Measurements from ENCODE around the gene ZNF292.

ZNF292 gene

GRCh38 chr6:87277123-87277522 is 121.8 kb downstream of the ZNF292 start:
- H3K4me1 ChIP-seq (ENCODE audit: insufficient read depth, low read length) = no peaks in the 10 kb centered on the region
- H3K9ac ChIP-seq (ENCODE audit: low read depth, low read length) = no peak overlapping the region
- TF ChIP-seq, protein P1, sequence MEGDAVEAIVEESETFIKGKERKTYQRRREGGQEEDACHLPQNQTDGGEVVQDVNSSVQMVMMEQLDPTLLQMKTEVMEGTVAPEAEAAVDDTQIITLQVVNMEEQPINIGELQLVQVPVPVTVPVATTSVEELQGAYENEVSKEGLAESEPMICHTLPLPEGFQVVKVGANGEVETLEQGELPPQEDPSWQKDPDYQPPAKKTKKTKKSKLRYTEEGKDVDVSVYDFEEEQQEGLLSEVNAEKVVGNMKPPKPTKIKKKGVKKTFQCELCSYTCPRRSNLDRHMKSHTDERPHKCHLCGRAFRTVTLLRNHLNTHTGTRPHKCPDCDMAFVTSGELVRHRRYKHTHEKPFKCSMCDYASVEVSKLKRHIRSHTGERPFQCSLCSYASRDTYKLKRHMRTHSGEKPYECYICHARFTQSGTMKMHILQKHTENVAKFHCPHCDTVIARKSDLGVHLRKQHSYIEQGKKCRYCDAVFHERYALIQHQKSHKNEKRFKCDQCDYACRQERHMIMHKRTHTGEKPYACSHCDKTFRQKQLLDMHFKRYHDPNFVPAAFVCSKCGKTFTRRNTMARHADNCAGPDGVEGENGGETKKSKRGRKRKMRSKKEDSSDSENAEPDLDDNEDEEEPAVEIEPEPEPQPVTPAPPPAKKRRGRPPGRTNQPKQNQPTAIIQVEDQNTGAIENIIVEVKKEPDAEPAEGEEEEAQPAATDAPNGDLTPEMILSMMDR (IDR thresholded peaks at IDR 0.05; ENCODE audit: borderline replicate concordance, extremely low read depth, low read length, poor library complexity, severe bottlenecking) = peak; percentile 51
- TF ChIP-seq EZH2 (IDR thresholded peaks at IDR 0.05; ENCODE audit: borderline replicate concordance, low read depth, low read length, severe bottlenecking) = no peak
- no peak overlapping the region for H2AFZ ChIP-seq (ENCODE audit: low read depth, low read length)
- ATAC-seq (ENCODE audit: insufficient read depth, low read depth) = peak; percentile 62; the same call in 2 of the 3 replicates
- H3K4me3 ChIP-seq (ENCODE audit: low read depth in 1 of 2, low read length in 2 of 2) = no peak overlapping the region
- H3K36me3 ChIP-seq (ENCODE audit: insufficient read depth, low read length) = no peaks in the 10 kb centered on the region
- H3K4me2 ChIP-seq (ENCODE audit: insufficient read depth, low read length) = no peak overlapping the region
- H3K9me3 ChIP-seq (ENCODE audit: insufficient read depth, low read length, severe bottlenecking) = no peaks in the 10 kb centered on the region
- no peaks in the 10 kb centered on the region for H3K27me3 ChIP-seq (ENCODE audit: insufficient read depth, low read length, poor library complexity)
- H4K20me1 ChIP-seq (ENCODE audit: insufficient read depth, low read length) = 0 out of 2 replicates have a peak, but pooled peaks cover 5% of the 10 kb centered on the region
- DNase-seq = no peak
- H3K79me2 ChIP-seq (ENCODE audit: insufficient read depth, low read length) = no peaks in the 10 kb centered on the region
- no peak overlapping the region for H3K27ac ChIP-seq (ENCODE audit: low read length)

DNA sequence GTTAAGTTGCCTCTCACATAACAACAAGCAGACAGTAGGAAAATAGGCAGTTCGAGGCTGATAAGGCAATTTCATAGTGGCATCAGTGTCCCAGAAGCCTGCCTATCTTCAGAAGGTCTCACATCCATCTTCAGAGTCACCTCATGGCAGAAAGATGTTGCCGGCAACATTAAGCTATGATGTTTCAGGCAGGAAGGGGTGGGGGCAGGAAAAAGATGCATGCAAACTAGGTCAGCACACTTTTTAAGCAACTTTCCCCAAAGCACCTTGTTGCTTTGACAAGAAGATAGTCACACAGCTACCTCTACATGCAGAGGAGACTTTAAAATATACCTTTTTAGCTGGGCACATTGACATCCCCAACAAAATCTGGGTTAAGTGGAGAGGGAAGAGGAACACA is 123.8 kb downstream of the ZNF292 start:
- no peaks in the 10 kb centered on the region for H3K27me3 ChIP-seq (ENCODE audit: insufficient read depth, low read length, poor library complexity)
- no peaks in the 10 kb centered on the region for H3K9me3 ChIP-seq (ENCODE audit: insufficient read depth, low read length, severe bottlenecking)
- no peak overlapping the region for H2AFZ ChIP-seq (ENCODE audit: low read depth, low read length)
- no peak overlapping the region for H3K9ac ChIP-seq (ENCODE audit: low read depth, low read length)
- H3K4me3 ChIP-seq (ENCODE audit: low read depth in 1 of 2, low read length in 2 of 2) = no peak overlapping the region
- H3K27ac ChIP-seq (ENCODE audit: low read length) = no peak overlapping the region
- DNase-seq (no peak), ATAC-seq (ENCODE audit: insufficient read depth, low read depth) (no peak)
- no peak for TF ChIP-seq EZH2 (IDR thresholded peaks at IDR 0.05; ENCODE audit: borderline replicate concordance, low read depth, low read length, severe bottlenecking)
- TF ChIP-seq, protein P1 (IDR thresholded peaks at IDR 0.05; ENCODE audit: borderline replicate concordance, extremely low read depth, low read length, poor library complexity, severe bottlenecking) = no peak
- no peaks in the 10 kb centered on the region for H3K36me3 ChIP-seq (ENCODE audit: insufficient read depth, low read length)
- H3K79me2 ChIP-seq (ENCODE audit: insufficient read depth, low read length) = no peaks in the 10 kb centered on the region
- no peaks in the 10 kb centered on the region for H4K20me1 ChIP-seq (ENCODE audit: insufficient read depth, low read length)
- no peak overlapping the region for H3K4me2 ChIP-seq (ENCODE audit: insufficient read depth, low read length)
- H3K4me1 ChIP-seq (ENCODE audit: insufficient read depth, low read length) = no peaks in the 10 kb centered on the region

GRCh38 chr6:87281426-87281825 is 126.1 kb downstream of the ZNF292 start:
- H3K4me3 ChIP-seq (ENCODE audit: low read depth in 1 of 2, low read length in 2 of 2) = no peak overlapping the region
- no peaks in the 10 kb centered on the region for H3K9me3 ChIP-seq (ENCODE audit: insufficient read depth, low read length, severe bottlenecking)
- H3K27ac ChIP-seq (ENCODE audit: low read length) = no peak overlapping the region
- DNase-seq (no peak), ATAC-seq (ENCODE audit: insufficient read depth, low read depth) (no peak)
- no peaks in the 10 kb centered on the region for H3K4me1 ChIP-seq (ENCODE audit: insufficient read depth, low read length)
- H3K4me2 ChIP-seq (ENCODE audit: insufficient read depth, low read length) = no peak overlapping the region
- no peaks in the 10 kb centered on the region for H3K36me3 ChIP-seq (ENCODE audit: insufficient read depth, low read length)
- no peak overlapping the region for H2AFZ ChIP-seq (ENCODE audit: low read depth, low read length)
- H4K20me1 ChIP-seq (ENCODE audit: insufficient read depth, low read length) = no peaks in the 10 kb centered on the region
- no peak for TF ChIP-seq EZH2 (IDR thresholded peaks at IDR 0.05; ENCODE audit: borderline replicate concordance, low read depth, low read length, severe bottlenecking)
- TF ChIP-seq, protein P1 (IDR thresholded peaks at IDR 0.05; ENCODE audit: borderline replicate concordance, extremely low read depth, low read length, poor library complexity, severe bottlenecking) = no peak
- H3K9ac ChIP-seq (ENCODE audit: low read depth, low read length) = no peak overlapping the region
- no peaks in the 10 kb centered on the region for H3K79me2 ChIP-seq (ENCODE audit: insufficient read depth, low read length)
- no peaks in the 10 kb centered on the region for H3K27me3 ChIP-seq (ENCODE audit: insufficient read depth, low read length, poor library complexity)

DNA sequence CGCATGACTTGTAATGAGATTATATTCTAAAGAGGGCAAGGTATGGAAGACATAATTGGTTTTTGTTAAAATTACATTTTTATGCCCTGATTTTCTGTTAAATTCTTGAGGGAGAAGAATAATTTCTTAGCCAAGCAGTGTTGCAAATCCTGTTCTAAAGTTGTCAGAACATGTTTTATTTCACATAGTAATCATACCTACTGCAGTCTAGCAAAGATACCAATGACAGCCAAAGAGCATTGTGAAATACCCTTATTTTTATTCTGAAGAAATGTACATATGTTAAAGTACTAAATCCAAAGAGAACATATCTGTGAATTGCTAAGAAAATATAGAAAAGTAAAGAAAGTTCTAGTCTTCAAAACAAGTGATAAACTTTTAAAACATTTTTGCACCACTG is 127.4 kb downstream of the ZNF292 start:
- Histone ChIP-seq H3K9ac (ENCODE audit: low read depth, low read length) (no peak overlapping the region), H3K4me2 (ENCODE audit: insufficient read depth, low read length) (no peak overlapping the region), H3K4me1 (ENCODE audit: insufficient read depth, low read length) (no peaks in the 10 kb centered on the region), H3K36me3 (ENCODE audit: insufficient read depth, low read length) (no peaks in the 10 kb centered on the region), H4K20me1 (ENCODE audit: insufficient read depth, low read length) (no peaks in the 10 kb centered on the region), H2AFZ (ENCODE audit: low read depth, low read length) (no peak overlapping the region), H3K9me3 (ENCODE audit: insufficient read depth, low read length, severe bottlenecking) (no peaks in the 10 kb centered on the region), H3K27me3 (ENCODE audit: insufficient read depth, low read length, poor library complexity) (no peaks in the 10 kb centered on the region), H3K79me2 (ENCODE audit: insufficient read depth, low read length) (no peaks in the 10 kb centered on the region), H3K4me3 (ENCODE audit: low read depth in 1 of 2, low read length in 2 of 2) (no peak overlapping the region), H3K27ac (ENCODE audit: low read length) (no peak overlapping the region)
- TF ChIP-seq, protein P1 (IDR thresholded peaks at IDR 0.05; ENCODE audit: borderline replicate concordance, extremely low read depth, low read length, poor library complexity, severe bottlenecking) = no peak
- TF ChIP-seq EZH2 (IDR thresholded peaks at IDR 0.05; ENCODE audit: borderline replicate concordance, low read depth, low read length, severe bottlenecking) = no peak
- ATAC-seq (ENCODE audit: insufficient read depth, low read depth) = no peak
- no peak for DNase-seq
